GM12878 (cell line): ENCODE measurements around the gene RTP3. TPM values are rescaled to one million over a fixed set of nuclear protein-coding genes. Genes with fewer than 3 reads are reported as not detected.

Experiments used
- CBFB ChIP-seq: IDR thresholded peaks from 2 replicates; pipeline ENCODE4 v1.6.1; 2016; ENCODE audit warnings: antibody characterized with exemption, low read depth
- CBX5 ChIP-seq: sonication (generic); IDR thresholded peaks from 2 replicates; pipeline ENCODE4 v1.6.1; 2016; ENCODE audit warnings: low read depth, moderate library complexity, mild to moderate bottlenecking, inconsistent platforms
- CEBPB ChIP-seq, 2 experiments: fragments of 150-350 bp in 1 of 2; IDR thresholded peaks; 2 replicates each; pipeline ENCODE4 v1.6.1; 2012 to 2014; ENCODE audit warnings: low read depth in 2 of 2, low read length in 2 of 2, borderline replicate concordance in 1 of 2, inconsistent platforms in 1 of 2
- CEBPZ ChIP-seq: fragments of 150-350 bp; IDR thresholded peaks from 2 replicates; pipeline ENCODE4 v1.6.1; 2016; ENCODE audit warnings: low read depth, low read length
- HSF1 ChIP-seq: fragments of 150-350 bp; IDR thresholded peaks from 2 replicates; pipeline ENCODE4 v1.6.1; 2014; ENCODE audit warnings: mild to moderate bottlenecking, low read depth, low read length
- JUND ChIP-seq: IDR thresholded peaks from 2 replicates; pipeline ENCODE4 v1.6.1; 2012; ENCODE audit warnings: low read depth, mild to moderate bottlenecking, low read length, improper control_type of control experiment, moderate library complexity
- KDM1A ChIP-seq: fragments of 200-600 bp; sonication (generic); IDR thresholded peaks from 2 replicates; pipeline ENCODE4 v1.6.1; 2016; ENCODE audit warnings: borderline replicate concordance
- MEF2A ChIP-seq: IDR thresholded peaks from 2 replicates; pipeline ENCODE4 v1.6.1; 2011; ENCODE audit warnings: low read depth, mild to moderate bottlenecking, low read length, moderate library complexity; ENCODE audit not compliant: insufficient read depth
- NR2F1 ChIP-seq: fragments of 450-650 bp; conservative IDR thresholded peaks from 2 replicates; pipeline ENCODE4 v1.6.1; 2017; ENCODE audit warnings: mild to moderate bottlenecking
- PAX5 ChIP-seq: IDR thresholded peaks from 2 replicates; pipeline ENCODE4 v1.6.1; 2011; ENCODE audit warnings: low read depth, low read length, borderline replicate concordance
- PBX3 ChIP-seq: IDR thresholded peaks from 2 replicates; pipeline ENCODE4 v1.6.1; 2011; ENCODE audit warnings: mild to moderate bottlenecking, low read depth, low read length, moderate library complexity; ENCODE audit not compliant: insufficient replicate concordance
- PKNOX1 ChIP-seq: fragments of 450-650 bp; IDR thresholded peaks from 2 replicates; pipeline ENCODE4 v1.6.1; 2016; ENCODE audit warnings: mild to moderate bottlenecking
- SMARCA5 ChIP-seq: fragments of 450-650 bp; IDR thresholded peaks from 2 replicates; pipeline ENCODE4 v1.6.1; 2017; ENCODE audit warnings: mild to moderate bottlenecking
- SPI1 ChIP-seq: IDR thresholded peaks from 2 replicates; pipeline ENCODE4 v1.6.1; 2011; ENCODE audit warnings: low read depth, mild to moderate bottlenecking, low read length, moderate library complexity, borderline replicate concordance; ENCODE audit not compliant: insufficient read depth
- STAT1 ChIP-seq: fragments of 450-650 bp; conservative IDR thresholded peaks from 2 replicates; pipeline ENCODE4 v1.6.1; 2014; ENCODE audit warnings: antibody characterized with exemption, mild to moderate bottlenecking
- TBL1XR1 ChIP-seq: IDR thresholded peaks from 2 replicates; pipeline ENCODE4 v1.6.1; 2012; ENCODE audit warnings: low read depth, low read length, improper control_type of control experiment
- YY1 ChIP-seq: IDR thresholded peaks from 2 replicates; pipeline ENCODE4 v1.6.1; 2011; ENCODE audit warnings: low read depth, mild to moderate bottlenecking, low read length
- ZBED1 ChIP-seq: IDR thresholded peaks from 2 replicates; pipeline ENCODE4 v1.6.1; 2016; ENCODE audit warnings: borderline replicate concordance
- ZBTB33 ChIP-seq: fragments of 450-650 bp; IDR thresholded peaks from 2 replicates; pipeline ENCODE4 v1.6.1; 2017; ENCODE audit warnings: mild to moderate bottlenecking
- ZNF24 ChIP-seq: fragments of 450-650 bp; IDR thresholded peaks from 2 replicates; pipeline ENCODE4 v1.6.1; 2017; ENCODE audit warnings: antibody characterized with exemption, mild to moderate bottlenecking
- ZNF384 ChIP-seq: IDR thresholded peaks from 2 replicates; pipeline ENCODE4 v1.6.1; 2012; ENCODE audit warnings: low read depth, mild to moderate bottlenecking, low read length, improper control_type of control experiment, borderline replicate concordance
- polyA plus RNA-seq, 11 experiments: library from polyadenylated mRNA; depleted of rRNA in 4 of 11; unstranded in 6 of 11; stranded (reverse) in 5 of 11; fragments of >200 nt; fragmentation: Nextera tagmentation in 4 of 11; fragmentation: Illumina TruSeq in 1 of 11; extraction: Ambion mirVana in 4 of 11; extraction: Trizol in 1 of 11; gene quantifications; 1 replicate in 1 of 11; 2 replicates in 10 of 11; pipeline versions ENCODE4 v1.2.1 to v1.2.3, GENCODE V29; 2011 to 2016; ENCODE audit warnings: inconsistent platforms in 2 of 11, missing spikeins in 2 of 11, low read depth in 1 of 11
- total RNA-seq, 4 experiments: library from RNA; depleted of rRNA in 3 of 4; stranded (reverse); fragments of >200 nt in 3 of 4; fragmentation: Illumina TruSeq in 1 of 4; extraction: Trizol in 1 of 4; gene quantifications; 2 replicates each; pipeline versions ENCODE4 v1.2.1 to v1.2.3, GENCODE V29; 2013 to 2021

RTP3 gene
- total and polyA plus RNA-seq, 10 of the 15 experiments (the other 5 are each of a cell fraction or from before 2014, with no cell fraction given), result 0.06 TPM; not detected in 9

- TF ChIP-seq ZBTB33 (no peak), CBX5 (no peak), STAT1 (no peak), ZNF24 (no peak), MEF2A (no peak), PKNOX1 (no peak), CBFB (no peak), HSF1 (no peak), NR2F1 (peak; percentile 45; the same call in 1 of the 2 replicates), ZNF384 (peak; percentile 26; the same call in 1 of the 2 replicates), SPI1 (peak; percentile 61), CEBPZ (no peak), CEBPB (IDR thresholded peaks at IDR 0.05; ENCODE audit: borderline replicate concordance in 1 of 2, low read depth in 2 of 2, low read length in 2 of 2) (peak in 1 of 2 experiments; percentile 61; a peak in 1 of 4 replicates), ZBED1 (no peak), PBX3 (no peak), TBL1XR1 (no peak), YY1 (no peak), SMARCA5 (no peak), KDM1A (no peak), JUND (no peak), PAX5 (no peak)
Measured at GRCh38 chr3:46500656-46501635, 3.2 kb downstream of the RTP3 start (continued).
